ENCODE measurements around the gene NTM.
"Not testable (repeated sequence)": the region's sequence is repeated elsewhere in the genome, so short reads cannot be mapped to it uniquely, and the experiment has no call there.

NTM gene

DNA sequence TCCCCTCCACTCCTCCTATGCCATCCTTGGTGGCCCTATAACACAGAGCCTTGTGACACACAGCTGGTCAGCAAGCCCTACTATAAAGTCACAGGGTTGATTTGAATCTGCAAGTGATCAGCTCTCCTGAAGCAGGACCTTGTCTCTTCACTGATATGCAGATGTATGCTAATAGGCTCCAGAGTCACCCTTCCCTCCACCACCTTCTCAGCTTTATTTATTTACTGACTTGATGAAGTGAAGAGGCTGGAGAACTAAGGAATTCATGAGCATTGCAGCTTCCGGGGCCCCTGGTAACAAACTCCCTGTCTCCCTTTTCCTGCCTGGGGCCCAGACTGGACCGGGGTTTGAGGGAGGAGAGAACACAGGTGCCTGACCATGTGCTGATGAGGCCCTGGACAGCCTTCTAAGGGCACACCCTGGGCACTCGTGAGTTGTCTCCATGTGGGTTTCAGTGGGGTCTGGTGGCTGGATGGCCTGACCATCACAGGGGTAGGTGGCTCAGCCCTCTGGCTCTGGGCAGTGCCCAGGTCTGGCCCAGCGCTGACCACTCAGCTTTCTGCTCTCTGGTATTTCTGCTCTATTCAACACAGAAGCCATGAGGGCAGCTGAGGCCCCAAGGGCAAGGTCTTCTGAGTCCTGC is 307.5 kb downstream of the NTM start:
- no peak for DNase-seq

DNA sequence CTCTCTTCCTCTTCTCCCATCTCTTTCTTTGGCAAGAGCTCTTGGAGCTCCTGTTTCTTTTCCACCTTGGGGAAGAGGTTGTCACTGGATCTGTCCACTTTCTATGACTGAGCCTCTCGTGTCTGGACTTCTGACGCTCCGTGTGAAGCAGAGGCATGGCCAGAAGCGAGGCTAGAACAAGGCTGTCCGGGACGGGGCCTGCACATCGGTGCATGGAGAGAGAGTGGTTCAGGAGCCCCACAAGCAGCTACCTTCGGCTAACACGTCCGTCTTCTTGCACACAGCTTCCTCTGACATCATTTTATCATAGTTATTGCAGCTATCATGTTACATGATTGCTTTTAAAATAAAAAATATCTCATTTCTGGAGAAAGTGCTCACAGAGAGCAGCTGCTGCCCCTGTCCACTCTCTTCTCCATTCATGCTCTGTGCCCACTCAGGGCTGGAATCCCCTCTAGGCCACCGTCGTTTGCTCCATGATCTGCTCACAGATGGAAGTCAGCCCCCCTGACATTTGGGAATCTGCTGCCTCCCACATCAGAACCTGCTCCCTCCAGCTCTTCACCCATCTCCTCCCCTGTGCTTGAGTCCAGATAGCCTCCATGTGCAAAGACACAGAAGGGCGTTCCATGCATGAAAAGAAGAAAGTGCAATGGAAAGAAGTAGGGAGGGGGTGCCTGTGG is 308.4 kb downstream of the NTM start:
- DNase-seq = no peak

DNA sequence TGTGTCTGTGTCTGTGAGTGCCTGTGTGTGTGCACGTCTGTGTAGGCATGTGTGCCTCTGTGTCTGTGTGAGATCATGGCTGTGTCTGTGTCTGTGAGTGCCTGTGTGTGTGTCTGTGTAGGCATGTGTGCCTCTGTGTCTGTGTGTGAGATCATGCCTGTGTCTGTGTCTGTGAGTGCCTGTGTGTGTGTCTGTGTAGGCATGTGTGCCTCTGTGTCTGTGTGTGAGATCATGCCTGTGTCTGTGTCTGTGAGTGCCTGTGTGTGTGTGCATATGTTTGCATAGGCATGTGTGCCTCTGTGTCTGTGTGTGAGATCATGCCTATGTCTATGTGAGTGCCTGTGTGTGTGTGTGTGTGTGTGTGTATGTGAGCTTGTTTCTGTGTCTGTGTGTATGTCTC is 310.0 kb downstream of the NTM start:
- not testable (repeated sequence) for DNase-seq

DNA sequence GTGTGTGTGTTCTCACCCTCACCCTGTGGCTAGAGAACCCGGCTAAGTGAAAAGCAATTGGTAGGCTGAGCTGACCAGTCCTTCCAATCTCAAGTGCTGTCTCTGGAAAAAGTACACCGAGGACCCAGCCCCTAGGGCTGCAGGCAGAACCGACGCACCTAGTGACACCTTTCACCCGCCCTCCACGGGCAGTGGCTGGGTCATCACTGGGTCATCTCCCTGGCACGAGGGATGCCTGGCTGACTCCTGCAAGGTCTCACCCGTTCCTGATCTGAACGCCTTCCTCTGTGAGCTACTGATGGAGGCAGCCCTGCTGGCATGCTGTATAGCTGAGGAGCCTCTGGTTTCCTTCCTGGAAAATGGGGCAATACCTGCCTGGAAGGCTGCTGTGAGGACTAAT is 311.5 kb downstream of the NTM start:
- no peak for DNase-seq

DNA sequence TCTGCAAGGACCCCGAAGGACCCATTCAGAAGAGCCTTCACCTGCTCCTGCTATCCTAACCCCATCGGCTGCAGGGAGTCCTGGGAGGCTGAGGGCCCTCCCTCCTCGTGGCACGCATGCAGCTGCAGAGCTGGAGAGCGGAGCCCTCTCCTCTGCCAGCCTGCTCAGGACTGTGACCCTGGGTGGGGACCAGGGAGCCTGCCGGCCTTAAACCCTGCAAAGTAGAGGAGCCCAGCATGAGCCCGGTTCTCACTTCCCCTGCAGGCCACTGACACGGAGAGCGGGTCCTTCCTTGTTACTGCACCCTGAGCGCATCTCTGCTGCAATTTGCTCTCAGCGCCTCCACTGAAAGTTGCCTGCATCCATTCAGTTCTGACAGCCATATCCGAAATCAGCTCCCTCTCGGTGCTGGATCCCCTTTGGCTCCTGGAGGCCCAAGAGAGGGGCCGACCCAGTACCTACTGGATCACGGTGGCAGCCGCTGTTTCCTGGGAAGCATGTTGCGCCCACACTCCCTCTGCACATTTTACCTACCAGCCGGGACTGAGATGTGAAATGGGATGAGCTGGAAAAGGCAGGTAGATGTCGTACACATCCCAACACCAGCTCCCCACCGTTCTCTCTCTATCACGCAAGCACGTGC is 312.1 kb downstream of the NTM start:
- DNase-seq = no peak

DNA sequence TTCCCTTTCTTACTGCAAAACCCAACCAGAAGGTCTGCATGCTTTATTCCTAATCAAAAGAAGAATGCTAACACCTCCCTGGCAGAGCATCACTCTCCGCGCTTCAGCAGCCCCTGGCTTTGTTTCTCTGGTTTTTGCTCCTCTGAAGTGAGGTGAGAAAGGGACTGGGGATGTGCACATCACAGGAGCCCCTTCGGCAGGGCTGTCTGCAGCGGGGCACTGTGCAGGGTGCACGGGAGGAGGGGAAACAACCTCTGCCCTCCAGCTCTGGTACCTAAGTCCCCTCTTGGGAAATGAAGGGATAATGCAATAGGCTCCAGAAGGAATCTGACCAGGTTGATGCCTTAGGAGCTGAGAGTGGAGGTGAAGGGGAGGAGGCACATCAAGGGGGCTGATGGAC is 312.7 kb downstream of the NTM start:
- no peak for DNase-seq

DNA sequence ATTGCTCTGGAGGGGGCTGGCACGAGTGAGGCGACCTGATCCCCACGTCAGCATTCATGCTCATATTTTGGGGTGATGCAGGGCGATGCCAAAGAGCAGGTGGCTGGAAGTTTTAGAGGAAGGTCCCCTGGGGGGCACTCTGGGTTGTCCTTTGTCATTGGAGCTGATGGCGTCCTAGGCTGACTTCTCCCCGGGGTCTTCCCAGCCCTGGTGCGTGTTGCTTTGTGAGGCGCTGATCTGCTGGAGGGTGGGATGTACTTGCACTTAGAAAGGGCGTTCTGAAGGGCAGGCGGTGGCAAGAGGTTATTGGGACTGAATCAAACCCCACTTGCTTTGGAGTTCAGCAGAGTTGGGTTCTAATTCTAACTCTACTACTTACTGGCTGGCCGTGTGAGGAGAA is 313.3 kb downstream of the NTM start:
- no peak for DNase-seq

DNA sequence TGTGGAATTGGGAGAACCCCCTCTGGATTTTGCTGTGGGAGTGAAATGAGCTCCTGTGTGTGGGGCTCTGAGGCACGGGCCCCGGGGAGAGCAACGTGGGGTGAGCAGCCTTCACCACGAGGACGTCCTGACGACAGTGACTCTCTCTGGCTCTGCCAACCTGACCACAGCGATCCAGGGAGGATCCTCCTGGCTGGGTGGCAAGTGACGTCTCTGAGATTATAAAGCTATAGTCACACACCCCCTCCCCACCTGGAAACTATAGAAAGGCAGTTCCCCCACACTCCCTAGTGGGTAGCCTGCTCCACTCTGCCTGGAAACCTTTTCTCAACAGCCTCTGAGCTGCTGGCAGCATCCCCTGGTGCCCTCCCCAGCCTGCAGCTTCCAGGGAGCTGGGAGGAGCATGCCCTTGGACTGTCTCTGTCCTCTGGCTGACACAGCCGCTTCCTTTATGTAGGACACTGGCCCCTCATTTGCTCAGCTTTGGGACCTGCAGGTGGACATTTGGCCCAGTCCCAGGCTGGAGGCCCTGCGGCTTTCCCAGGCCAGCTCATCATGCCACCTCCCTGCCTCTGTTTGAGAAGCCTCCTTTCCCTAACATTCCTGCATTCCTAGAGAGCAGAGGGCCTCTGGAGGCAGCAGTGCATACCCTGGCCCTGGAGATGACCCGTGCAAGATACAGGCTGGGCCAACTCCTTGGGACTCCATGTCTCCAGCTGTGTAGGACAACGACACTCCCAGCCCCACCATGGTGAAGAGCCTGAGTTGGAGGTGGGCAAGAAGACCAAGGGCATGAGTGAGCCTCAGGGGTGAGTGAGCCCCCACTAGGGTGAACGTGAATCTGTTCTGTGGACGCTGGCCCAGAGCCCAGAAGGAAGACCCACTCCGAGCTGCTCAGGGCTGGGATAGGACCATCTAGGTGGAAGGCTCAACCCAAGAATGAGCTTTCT is 314.0 kb downstream of the NTM start:
- DNase-seq = no peak

DNA sequence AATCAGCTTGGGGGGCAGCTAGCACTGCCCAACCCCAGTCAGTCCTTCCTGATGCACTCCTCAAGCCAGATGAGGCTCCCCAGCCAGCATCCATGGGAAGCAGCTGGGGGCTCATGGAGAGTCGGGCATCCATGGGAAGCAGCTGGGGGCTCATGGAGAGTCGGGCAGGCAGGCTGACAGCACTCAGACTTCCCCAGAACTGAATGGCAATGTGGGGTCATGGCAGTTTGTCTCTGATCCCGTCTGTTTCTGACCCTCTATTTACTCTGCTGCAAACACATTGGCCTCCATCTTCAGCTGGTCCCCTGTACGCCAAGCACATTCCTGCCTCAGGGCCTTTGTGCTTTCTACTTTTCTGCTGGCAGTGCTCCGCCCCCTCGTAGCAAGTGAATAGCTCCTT is 314.8 kb downstream of the NTM start:
- DNase-seq = no peak

DNA sequence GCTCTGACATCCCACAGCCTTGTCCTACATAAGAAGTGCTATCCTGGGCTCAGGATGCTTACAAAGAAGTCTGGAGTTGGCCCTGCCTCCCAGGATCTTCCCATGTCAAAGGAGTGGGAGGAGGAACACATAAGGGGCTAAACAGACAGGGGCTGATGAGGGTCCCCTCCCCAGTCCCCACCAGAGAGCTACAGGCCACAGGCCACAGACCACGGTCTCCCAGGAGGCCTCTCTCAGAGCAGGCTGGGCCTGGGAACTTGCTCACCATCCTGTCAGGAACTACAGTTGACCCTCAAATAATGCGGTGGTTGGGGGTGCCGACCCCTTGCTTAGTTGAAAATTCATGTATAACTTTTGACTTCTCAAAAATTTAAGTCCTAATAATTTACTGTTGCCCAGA is 315.5 kb downstream of the NTM start:
- DNase-seq = no peak

DNA sequence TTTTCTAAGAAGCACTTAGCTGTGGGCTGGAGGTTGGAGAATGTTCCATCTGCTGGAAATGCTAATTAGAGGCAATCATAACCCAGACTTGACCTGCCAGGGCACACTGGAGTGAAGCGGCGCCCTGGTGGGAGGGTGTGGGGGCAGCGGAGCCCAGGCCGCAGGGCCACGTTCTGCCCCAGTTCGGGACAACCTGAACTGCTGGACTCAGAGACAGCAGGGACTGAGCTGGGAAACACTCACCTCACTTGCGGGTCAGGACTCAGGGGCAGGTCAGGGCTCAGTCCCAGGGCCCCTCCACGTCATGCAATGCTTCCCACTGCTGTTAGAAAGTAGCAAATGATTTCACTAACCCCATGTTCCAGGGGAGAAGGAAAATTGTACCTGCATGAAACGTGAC is 316.4 kb downstream of the NTM start:
- no peak for DNase-seq

DNA sequence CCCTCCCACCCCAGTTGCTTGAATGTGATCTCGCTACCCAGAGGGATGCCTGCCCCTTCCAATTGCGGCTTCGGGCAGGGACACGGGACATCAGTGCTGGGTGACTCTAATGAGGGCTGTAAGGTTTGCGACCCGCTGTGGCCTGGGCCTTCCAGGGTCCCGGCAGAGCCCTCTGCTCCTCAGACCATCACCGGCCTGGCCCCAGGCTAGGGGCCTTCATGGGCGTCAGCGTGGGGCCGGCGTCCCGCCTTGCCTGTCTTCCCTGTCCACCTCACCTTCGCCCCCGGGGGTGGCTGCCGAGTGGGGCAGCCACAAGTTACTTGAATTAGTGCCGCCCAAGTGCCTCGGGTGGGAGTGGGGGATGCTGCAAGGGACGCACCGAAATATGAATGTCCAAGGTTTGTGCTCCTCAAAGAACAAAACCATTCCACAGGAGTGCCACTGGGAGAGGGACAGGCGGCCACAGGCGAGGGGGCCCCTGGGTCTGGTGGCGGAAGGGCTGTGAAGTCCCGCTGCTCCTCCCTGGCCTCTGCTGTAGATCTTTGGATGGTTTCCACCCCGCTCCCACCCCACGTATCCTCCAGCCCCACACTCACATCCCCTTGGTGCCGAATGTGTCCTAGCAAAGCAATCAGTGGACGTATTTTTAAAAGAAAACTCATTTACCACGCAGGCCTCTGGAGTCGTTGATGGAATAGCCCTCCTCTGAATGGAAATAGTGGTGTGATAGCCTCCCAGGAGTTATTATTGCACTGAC is 317.1 kb downstream of the NTM start:
- no peak for DNase-seq

DNA sequence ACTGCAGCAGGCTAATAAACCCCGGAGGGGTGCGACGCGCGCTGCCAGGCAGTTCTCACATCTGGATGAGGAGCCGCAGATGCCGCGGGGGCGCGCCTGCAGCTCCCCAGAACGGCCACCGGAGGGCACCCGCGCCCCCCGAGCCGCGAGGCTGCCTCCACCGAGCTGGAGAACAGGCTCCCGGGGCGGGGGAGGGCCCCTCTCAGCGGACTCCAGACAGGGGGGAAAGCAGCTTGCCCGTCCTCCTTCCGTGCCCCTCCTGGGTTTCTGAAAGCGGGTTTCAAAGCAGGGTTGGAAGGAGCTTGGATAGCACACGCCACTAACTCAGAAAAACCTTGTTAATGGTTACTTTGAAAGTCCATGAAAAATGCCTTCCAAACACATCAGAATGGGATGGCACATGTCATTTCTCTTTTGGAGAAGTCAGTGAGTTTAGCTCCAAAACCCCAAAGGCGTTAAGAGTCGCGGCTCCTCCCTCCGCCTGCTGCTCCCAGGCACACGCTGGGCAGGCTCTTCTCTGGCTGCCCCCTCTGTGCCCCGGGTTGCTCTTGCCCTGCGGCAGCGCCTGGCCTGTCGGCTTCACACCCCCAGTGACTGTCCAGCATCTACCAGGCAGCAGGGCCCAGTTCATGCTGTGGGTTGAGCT is 317.8 kb downstream of the NTM start:
- peak; percentile 59 for DNase-seq

DNA sequence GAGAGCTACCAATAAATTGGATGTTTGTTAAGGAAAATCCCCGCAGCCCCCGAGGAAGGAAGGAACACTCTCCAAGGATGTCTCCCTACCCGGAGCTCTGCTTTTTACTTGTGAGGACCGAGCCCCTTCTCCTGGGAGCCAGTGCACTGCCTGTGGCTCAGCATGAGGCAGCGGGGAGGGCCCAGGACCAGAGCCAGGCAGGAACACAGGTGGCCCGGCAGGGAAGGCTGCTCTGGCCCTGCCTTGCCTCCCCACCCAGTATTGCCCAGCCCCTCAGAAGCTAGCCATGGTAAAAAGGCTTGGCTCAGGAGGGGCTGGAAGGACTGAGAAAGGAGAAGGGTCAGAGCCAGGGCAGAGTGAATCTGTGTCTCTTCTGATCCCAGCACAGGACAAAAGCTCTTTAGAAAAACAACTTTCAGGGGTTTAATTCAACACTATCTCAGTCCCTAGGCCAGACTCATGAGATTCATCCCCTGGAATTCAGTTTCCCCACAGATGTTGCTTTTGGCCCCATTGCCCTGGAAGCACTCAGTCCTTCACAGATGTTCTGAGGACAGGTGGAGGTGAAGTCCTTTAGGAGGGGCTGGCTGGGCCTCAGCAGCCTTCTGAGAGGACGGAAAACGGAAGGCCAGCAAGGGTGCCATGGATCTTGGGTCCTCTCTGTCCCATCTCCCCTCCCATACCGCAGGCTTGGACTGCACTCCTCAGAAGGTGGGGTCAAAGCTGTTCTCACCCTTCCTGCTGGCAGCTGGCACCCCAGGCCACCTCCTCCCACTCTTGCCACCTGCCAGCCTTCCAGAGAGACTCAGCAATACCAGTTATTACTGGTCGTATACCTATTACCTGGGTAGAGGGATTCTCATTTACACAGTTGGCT is 318.9 kb downstream of the NTM start:
- no peak for DNase-seq

DNA sequence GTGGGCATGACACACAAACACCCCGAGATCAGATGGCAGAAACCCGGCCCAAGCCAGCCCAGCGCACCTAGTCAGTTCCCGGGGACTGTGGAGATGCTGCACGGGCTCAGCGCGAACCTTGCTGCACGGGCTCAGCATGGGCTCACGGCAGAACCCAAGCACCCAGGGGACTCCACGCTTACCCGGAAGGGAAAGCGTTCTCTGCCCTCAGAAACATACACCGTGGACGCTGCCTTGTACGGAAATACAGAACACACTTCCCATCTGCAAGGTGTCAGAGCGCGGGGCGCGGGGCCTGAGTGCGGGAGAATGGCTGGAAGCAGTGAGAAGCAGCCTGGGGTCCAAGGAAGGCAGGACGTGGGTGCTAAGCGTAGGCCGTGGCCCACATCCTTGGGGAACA is 319.9 kb downstream of the NTM start:
- DNase-seq = no peak

DNA sequence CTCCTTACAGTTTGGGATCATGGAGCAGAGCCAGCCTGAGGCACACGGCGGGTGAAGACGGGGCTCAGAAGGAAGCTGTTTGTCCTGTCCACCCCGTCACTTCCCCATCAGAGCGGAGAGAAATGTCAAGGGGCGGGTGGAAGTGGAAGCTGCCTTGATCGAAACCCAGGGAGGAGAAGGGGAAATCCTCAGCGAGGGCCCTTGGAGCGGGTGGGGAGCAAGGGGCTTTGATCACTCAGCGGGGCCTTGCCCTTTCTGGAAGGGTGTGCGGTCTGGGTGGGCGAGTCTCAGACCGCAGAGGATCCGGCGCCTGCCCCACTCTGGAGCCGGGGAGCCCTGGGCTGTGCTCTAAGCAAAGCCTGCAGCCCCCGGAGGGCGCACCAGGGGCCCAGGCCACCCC is 320.4 kb downstream of the NTM start:
- DNase-seq = no peak

DNA sequence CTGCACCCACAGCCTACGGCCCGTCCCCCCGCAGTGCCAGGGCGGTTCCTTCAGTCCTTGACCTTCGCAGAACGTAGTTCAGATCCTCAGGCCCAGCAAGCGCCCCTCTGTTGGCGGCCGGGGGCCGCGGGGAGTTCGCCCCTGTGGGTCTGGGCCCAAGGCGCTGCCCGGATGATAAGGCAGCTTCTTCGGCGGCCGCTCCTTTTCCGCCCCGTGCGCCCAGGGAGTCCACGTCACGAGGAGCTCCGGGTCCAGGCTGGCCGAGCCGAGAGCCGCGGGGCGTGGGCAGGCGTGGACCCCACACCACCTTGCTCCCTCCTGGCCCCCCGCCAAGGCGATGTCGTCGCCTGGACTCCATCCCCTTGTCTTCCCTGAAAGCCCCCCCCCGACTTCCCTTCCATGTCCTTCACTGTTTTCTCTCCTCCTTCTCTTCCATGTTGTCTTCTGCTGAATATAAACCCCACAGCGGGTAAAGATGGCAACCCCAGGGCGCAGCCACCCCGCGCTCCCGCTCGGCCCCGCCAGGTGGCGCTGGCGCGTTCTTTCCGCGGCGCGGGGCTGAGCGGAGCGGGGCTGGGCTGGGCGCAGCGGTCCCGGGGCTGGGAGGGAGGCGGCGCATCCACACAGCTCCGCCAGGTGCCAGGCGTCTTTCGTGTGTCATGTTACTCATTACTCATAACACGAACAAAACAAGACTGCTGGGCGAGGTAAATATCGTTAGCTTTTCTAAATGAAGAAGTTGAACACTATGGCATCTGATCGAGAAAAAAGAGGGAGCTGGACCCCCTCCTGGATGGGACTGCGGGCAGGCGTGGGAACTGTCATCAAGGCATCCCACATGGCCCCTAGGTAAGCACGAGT is 321.0 kb downstream of the NTM start:
- DNase-seq = peak; percentile 58

DNA sequence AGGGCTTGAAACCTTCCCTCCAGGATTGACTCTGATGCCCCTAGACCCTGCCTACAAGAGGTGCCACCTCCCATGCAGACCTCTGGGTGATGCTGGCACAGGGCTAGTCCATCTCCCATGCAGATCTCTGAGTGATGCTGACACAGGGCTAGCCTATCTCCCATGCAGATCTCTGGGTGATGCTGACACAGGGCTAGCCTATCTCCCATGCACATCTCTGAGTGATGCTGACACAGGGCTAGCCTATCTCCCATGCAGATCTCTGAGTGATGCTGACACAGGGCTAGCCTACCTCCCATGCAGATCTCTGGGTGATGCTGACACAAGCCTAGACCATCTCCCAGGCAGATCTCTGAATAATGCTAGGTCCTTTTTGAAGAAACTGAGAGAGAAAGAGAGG is 321.7 kb downstream of the NTM start:
- peak; percentile 22 for DNase-seq

DNA sequence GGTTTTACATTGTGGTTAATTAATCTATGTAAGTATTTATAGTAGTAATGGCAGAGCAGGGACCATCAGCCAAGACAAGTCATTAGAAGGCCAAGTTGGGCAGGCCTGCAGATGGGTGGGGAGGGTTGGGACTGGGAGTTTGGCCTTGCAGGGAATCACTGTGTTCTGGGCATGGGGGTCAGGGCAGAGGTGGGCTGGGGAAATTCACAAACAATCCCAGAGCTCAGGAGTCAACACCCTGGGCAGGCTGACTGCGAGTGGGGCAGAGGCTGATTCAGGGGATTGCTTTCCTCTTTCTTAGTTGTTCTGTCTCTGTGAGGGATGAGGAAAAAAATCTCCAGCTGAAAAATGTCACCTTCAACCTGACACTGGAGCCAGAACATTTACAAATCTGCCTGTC is 322.5 kb downstream of the NTM start:
- no peak for DNase-seq

DNA sequence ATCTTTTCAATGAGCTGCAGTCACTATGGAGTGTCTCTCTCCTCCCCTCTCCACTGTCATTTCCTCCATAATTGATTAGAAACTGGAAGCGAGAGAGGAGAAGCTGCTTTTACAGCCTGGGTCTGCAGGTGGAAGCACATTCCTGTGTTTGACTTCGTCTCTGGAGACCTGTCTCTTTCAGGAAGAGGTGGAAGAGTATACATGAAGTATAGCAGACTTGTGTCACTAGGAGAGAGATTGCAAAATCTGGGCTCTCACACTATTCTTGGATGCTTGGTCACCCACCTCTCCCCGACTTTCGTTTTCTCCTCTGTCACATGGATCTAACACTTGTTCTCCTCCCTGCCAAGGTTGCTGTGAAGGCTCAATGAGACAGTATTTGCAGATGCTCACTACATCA is 323.3 kb downstream of the NTM start:
- no peak for DNase-seq

All from activated CD4-positive, alpha-beta T cell treated with anti-CD3 and anti-CD28 coated beads, Interleukin-10, Interleukin-2, amounts not matched to agents 100 ng/mL and 50 ng/mL, durations not matched to agents 16 hours and 8 hours (primary cell).